MM.1S (cell line): ENCODE data around the gene PRDM10.

Experiments used
- EZH2 ChIP-seq: fragments of 300-600 bp; sonication (generic); optimal IDR thresholded peaks from 2 replicates; pipeline ENCODE3; 2017; ENCODE audit warnings: low read depth, mild to moderate bottlenecking, antibody characterized with exemption, low read length, mixed read lengths
- TF ChIP-seq, protein P1 (sequence below): fragments of 300-600 bp; sonication (generic); IDR thresholded peaks from 2 replicates; pipeline ENCODE4 v1.5.1; 2016; ENCODE audit warnings: antibody characterized with exemption, low read length, mixed read lengths

DNA sequence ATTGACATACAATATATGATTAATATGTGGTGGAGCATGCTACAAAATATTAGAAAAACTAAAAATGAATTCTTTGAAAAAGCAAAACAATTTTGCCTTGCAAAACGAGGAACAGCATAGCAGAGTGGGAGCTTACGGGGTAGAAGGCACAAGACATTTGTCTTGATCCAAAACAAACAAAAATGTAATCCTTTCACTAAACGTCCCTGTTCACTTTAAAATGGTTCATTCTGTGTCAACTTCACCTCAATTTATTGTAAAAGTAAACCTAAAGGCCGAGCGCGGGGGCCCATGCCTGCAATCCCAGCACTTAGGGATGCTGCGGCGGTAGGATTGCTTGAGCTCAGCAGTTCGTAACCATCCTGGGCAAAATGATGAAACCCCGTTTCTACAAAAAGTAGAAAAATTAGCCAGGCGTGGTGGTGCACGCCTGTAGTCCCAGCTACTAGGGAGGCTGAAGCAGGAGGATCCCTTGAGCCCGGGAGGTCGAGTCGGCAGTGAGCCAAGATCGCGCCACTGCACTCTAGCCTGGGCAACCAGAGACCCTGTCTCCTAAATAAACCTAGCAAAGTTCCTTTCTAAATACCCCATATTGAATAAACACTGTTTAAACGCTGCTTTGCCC lies 2.0 kb downstream of the PRDM10 start:
- no peak for TF ChIP-seq EZH2
- TF ChIP-seq, protein P1, sequence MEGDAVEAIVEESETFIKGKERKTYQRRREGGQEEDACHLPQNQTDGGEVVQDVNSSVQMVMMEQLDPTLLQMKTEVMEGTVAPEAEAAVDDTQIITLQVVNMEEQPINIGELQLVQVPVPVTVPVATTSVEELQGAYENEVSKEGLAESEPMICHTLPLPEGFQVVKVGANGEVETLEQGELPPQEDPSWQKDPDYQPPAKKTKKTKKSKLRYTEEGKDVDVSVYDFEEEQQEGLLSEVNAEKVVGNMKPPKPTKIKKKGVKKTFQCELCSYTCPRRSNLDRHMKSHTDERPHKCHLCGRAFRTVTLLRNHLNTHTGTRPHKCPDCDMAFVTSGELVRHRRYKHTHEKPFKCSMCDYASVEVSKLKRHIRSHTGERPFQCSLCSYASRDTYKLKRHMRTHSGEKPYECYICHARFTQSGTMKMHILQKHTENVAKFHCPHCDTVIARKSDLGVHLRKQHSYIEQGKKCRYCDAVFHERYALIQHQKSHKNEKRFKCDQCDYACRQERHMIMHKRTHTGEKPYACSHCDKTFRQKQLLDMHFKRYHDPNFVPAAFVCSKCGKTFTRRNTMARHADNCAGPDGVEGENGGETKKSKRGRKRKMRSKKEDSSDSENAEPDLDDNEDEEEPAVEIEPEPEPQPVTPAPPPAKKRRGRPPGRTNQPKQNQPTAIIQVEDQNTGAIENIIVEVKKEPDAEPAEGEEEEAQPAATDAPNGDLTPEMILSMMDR = no peak
